Vagina (tissue), 2 donors: ENCODE data around the gene TMPRSS3.

Experiments
- POLR2A ChIP-seq, 2 donors: fragments of 450-650 bp; IDR thresholded peaks; one replicate each; pipeline ENCODE4 v1.6.1; 2017; ENCODE audit warnings: antibody characterized with exemption in 2 of 2, mild to moderate bottlenecking in 2 of 2, moderate library complexity in 2 of 2
- POLR2AphosphoS5 ChIP-seq, 2 donors: sonication (generic); formaldehyde crosslinking; IDR thresholded peaks; one replicate each; pipeline ENCODE4 v1.9.0; 2017; ENCODE audit warnings: antibody characterized with exemption in 2 of 2, mild to moderate bottlenecking in 2 of 2, low read depth in 1 of 2; ENCODE audit not compliant: insufficient read depth in 1 of 2
- TF ChIP-seq, protein P1 (sequence below), 3 experiments: fragments of 450-650 bp in 2 of 3; fragments of 200-600 bp in 1 of 3; sonication (generic) in 1 of 3; IDR thresholded peaks; one replicate each; pipeline ENCODE4 v1.5.1; 2017 to 2019; ENCODE audit warnings: antibody characterized with exemption in 3 of 3, mild to moderate bottlenecking in 2 of 3, moderate library complexity in 2 of 3

DNA sequence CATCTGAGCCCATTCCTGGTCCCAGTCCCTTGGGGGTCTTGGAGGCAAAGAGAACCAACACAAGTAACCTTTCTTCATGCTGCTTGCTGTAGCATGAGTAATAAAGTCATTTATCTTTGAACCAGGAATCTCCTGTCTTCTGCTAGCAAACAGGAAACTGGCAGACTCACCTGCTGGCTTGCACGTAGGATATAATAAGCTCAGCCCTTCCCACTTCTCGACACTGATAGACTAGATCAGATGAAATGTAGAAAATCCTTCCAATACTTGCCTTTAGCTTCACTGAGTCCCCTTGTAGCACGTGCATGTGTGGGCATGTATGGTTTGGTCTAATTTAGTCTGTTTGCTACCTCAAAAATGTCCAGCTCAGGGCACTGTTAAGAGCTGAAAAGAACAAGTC is 38.5 kb downstream of the TMPRSS3 start:
- TF ChIP-seq, protein P1, sequence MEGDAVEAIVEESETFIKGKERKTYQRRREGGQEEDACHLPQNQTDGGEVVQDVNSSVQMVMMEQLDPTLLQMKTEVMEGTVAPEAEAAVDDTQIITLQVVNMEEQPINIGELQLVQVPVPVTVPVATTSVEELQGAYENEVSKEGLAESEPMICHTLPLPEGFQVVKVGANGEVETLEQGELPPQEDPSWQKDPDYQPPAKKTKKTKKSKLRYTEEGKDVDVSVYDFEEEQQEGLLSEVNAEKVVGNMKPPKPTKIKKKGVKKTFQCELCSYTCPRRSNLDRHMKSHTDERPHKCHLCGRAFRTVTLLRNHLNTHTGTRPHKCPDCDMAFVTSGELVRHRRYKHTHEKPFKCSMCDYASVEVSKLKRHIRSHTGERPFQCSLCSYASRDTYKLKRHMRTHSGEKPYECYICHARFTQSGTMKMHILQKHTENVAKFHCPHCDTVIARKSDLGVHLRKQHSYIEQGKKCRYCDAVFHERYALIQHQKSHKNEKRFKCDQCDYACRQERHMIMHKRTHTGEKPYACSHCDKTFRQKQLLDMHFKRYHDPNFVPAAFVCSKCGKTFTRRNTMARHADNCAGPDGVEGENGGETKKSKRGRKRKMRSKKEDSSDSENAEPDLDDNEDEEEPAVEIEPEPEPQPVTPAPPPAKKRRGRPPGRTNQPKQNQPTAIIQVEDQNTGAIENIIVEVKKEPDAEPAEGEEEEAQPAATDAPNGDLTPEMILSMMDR (IDR thresholded peaks at IDR 0.05), result no peak
- TF ChIP-seq POLR2A (IDR thresholded peaks at IDR 0.05) (no peak), POLR2AphosphoS5 (IDR thresholded peaks at IDR 0.05; ENCODE audit: insufficient read depth in 1 of 2, low read depth in 1 of 2) (no peak)
